Measurements from ENCODE around the gene USP28. TPM values are rescaled to one million over a fixed set of nuclear protein-coding genes. Genes with fewer than 3 reads are reported as not detected.

USP28 gene
- total and polyA plus RNA-seq, 2 of the 8 experiments (the other 6 are each of a cell fraction or from before 2014, with no cell fraction given): 82.6 to 119 TPM

- FAIRE-seq (no peak), DNase-seq (ENCODE audit: low read depth in 1 of 2, low spot score in 2 of 2) (no peak)
- H4K91ac ChIP-seq (replicated peaks; ENCODE audit: insufficient read length, low read length): no peak overlapping the region
- H2BK12ac ChIP-seq (ENCODE audit: low read depth, low read length): no peak overlapping the region
- peaks cover 3 to 11% of the 10 kb centered on the region in 2 experiments for H4K20me1 ChIP-seq (replicated peaks in 1 of 2; ENCODE audit: control insufficient read depth in 1 of 2, insufficient read depth in 2 of 2, low read length in 2 of 2)
- H2BK20ac ChIP-seq (ENCODE audit: low read length): no peak overlapping the region
- no peaks in the 10 kb centered on the region for H3K23me2 ChIP-seq (ENCODE audit: low read depth, low read length)
- H3K27me3 ChIP-seq (replicated peaks in 1 of 4; ENCODE audit: control insufficient read depth in 3 of 4, extremely low read depth in 1 of 4, insufficient read depth in 3 of 4, low read length in 3 of 4): no peaks in the 10 kb centered on the region
- no peaks in the 10 kb centered on the region for H3K4me1 ChIP-seq (replicated peaks in 1 of 4; ENCODE audit: control insufficient read depth in 3 of 4, insufficient read depth in 4 of 4, low read length in 3 of 4)
- CTCF ChIA-PET (ENCODE audit: partially characterized antibody): interaction anchor here (1.1 to 2.0 kb wide), 7 partner anchors 12 to 62 kb away, joined by 3 to 16 read pairs (median 4); no protein-coding TSS in a partner anchor
- peaks cover 3 to 24% of the 10 kb centered on the region in 2 experiments; a peak in 2 of 4 replicates for H3K79me2 ChIP-seq (ENCODE audit: control insufficient read depth in 1 of 2, insufficient read depth in 2 of 2, low read length in 2 of 2)
- no peak overlapping the region for H3K9ac ChIP-seq (replicated peaks in 1 of 4; ENCODE audit: extremely low read depth in 1 of 4, low read depth in 3 of 4, low read length in 3 of 4)
- no peak overlapping the region for H4K5ac ChIP-seq (ENCODE audit: insufficient read length, low read depth, low read length)
- TF ChIP-seq RBBP5 (IDR thresholded peaks at IDR 0.05; ENCODE audit: borderline replicate concordance, low read depth, low read length): no peak
- no peak for TF ChIP-seq RXRA (IDR thresholded peaks at IDR 0.05; ENCODE audit: insufficient read depth, low read depth, low read length)
- TF ChIP-seq SP1 (IDR thresholded peaks at IDR 0.05; ENCODE audit: low read depth, low read length): no peak
- no peak for TF ChIP-seq CBX8 (IDR thresholded peaks at IDR 0.05; ENCODE audit: borderline replicate concordance, low read depth, low read length)
- TF ChIP-seq RNF2 (IDR thresholded peaks at IDR 0.05; ENCODE audit: borderline replicate concordance, low read depth, low read length, missing control alignments, poor library complexity, severe bottlenecking): no peak
- no peak for TF ChIP-seq CHD2 (IDR thresholded peaks at IDR 0.05; ENCODE audit: low read length)
- TF ChIP-seq GABPA (IDR thresholded peaks at IDR 0.05; ENCODE audit: borderline replicate concordance, insufficient read depth, low read length): no peak
- no peak for TF ChIP-seq YY1 (IDR thresholded peaks at IDR 0.05; ENCODE audit: low read depth, low read length)
- no peak overlapping the region for H4K8ac ChIP-seq (ENCODE audit: extremely low read depth, insufficient read depth, low read length)
- no peak overlapping the region for H3K14ac ChIP-seq (ENCODE audit: insufficient read length)
- H3K23ac ChIP-seq (ENCODE audit: insufficient read length): peak overlapping the region; percentile 99
- no peak overlapping the region for H3K56ac ChIP-seq (replicated peaks; ENCODE audit: insufficient read length, low read depth, low read length)
- H2BK5ac ChIP-seq (ENCODE audit: low read depth, low read length): no peak overlapping the region
- peak overlapping the region; percentile 15; the same call in 1 of the 2 replicates for H3K27ac ChIP-seq (ENCODE audit: low read depth, low read length)
- no peak overlapping the region for H2BK120ac ChIP-seq (replicated peaks; ENCODE audit: low read depth, low read length)
- POLR2A ChIA-PET (ENCODE audit: partially characterized antibody): interaction anchor here (1.0 to 1.2 kb wide), 3 partner anchors 17 to 42 kb away, joined by 3 read pairs; partner anchors contain the start of gene USP28
- no peaks in the 10 kb centered on the region; the same call in 1 of the 2 replicates for H3K79me1 ChIP-seq (ENCODE audit: low read depth, low read length)
- no peak overlapping the region for H3K4me2 ChIP-seq (ENCODE audit: insufficient read depth in 1 of 2, low read depth in 2 of 2, low read length in 2 of 2)
- H2AK5ac ChIP-seq (ENCODE audit: low read depth, low read length): no peak overlapping the region
- H3K4ac ChIP-seq (replicated peaks; ENCODE audit: insufficient read length, low read depth, low read length): no peak overlapping the region
- no peak overlapping the region for H3K4me3 ChIP-seq (ENCODE audit: extremely low read depth in 1 of 4, insufficient read depth in 2 of 4, low read depth in 3 of 4, low read length in 4 of 4)
- no peak overlapping the region for H3K18ac ChIP-seq (ENCODE audit: extremely low read depth, low read length)
- H2BK15ac ChIP-seq (ENCODE audit: low read length): no peak overlapping the region
- 91 to 100% methylated on average over 1 to 8 of the region's 8 CpGs for WGBS, 2 experiments (ENCODE audit: extremely low coverage in 1 of 2, insufficient coverage in 1 of 2, insufficient read length in 1 of 2, insufficient replicate concordance in 2 of 2, low coverage in 1 of 2, low lambda C conversion rate in 2 of 2, missing lambda C conversion rate in 1 of 2)
- peaks cover 16 to 69% (median 41%) of the 10 kb centered on the region in 4 experiments for H3K36me3 ChIP-seq (ENCODE audit: control insufficient read depth in 2 of 4, insufficient read depth in 4 of 4, low read length in 3 of 4)
- no peaks in the 10 kb centered on the region for H3K9me3 ChIP-seq (ENCODE audit: insufficient read depth in 2 of 2, low read depth in 1 of 2, low read length in 1 of 2)
- no peak overlapping the region for H2AFZ ChIP-seq (ENCODE audit: low read length)
Measured at GRCh38 chr11:113833151-113833550, 42.2 kb downstream of the USP28 start.

Measured in H1 (cell line).